Activated T-helper 1 cell treated with anti-CD3 and anti-CD28 coated beads, Interleukin-12 subunit alpha, Interleukin-12 subunit beta, Interleukin-2, Interleukin-4 antibody, amounts not matched to agents 30 ng/mL and 10 ng/mL and 1 ng/mL, durations not matched to agents 14 hours and 24 hours and 36 hours (primary cell): ENCODE measurements around the gene MAPK8IP1. TPM values are rescaled to one million over a fixed set of nuclear protein-coding genes. Genes with fewer than 3 reads are reported as not detected.

Source experiments
- DNase-seq: peaks from one replicate; pipeline ENCODE4 v3.0.0; 2021; ENCODE audit warnings: low spot score
- H3K27ac Mint-ChIP-seq: one replicate; pipeline ENCODE4 v1.8.0; 2021; ENCODE audit warnings: mild to moderate bottlenecking, mixed read lengths
- H3K27me3 Mint-ChIP-seq: one replicate; pipeline ENCODE4 v1.8.0; 2022; ENCODE audit warnings: mild to moderate bottlenecking, moderate library complexity, mixed read lengths; ENCODE audit not compliant: insufficient read depth
- H3K36me3 Mint-ChIP-seq: one replicate; pipeline ENCODE4 v1.8.0; 2021; ENCODE audit warnings: low read depth, mixed read lengths
- H3K4me1 Mint-ChIP-seq: one replicate; pipeline ENCODE4 v1.8.0; 2021; ENCODE audit warnings: low read depth, mixed read lengths
- H3K4me3 Mint-ChIP-seq: one replicate; pipeline ENCODE4 v1.8.0; 2021; ENCODE audit warnings: mild to moderate bottlenecking, moderate library complexity, mixed read lengths
- H3K9me3 Mint-ChIP-seq: one replicate; pipeline ENCODE4 v1.8.0; 2021; ENCODE audit warnings: mixed read lengths
- intact Hi-C: fragments of 100-400 bp; cut with micrococcal nuclease; formaldehyde crosslinking; loops from one replicate; pipeline ENCODE4 v1.15.1; 2024
- total RNA-seq: library from RNA; stranded (reverse); gene quantifications from 2 replicates; pipeline ENCODE4 v1.2.3, GENCODE V29; 2022

The MAPK8IP1 gene
- total RNA-seq, 1 donor from 2014 or later, result 0.91 TPM

DNA sequence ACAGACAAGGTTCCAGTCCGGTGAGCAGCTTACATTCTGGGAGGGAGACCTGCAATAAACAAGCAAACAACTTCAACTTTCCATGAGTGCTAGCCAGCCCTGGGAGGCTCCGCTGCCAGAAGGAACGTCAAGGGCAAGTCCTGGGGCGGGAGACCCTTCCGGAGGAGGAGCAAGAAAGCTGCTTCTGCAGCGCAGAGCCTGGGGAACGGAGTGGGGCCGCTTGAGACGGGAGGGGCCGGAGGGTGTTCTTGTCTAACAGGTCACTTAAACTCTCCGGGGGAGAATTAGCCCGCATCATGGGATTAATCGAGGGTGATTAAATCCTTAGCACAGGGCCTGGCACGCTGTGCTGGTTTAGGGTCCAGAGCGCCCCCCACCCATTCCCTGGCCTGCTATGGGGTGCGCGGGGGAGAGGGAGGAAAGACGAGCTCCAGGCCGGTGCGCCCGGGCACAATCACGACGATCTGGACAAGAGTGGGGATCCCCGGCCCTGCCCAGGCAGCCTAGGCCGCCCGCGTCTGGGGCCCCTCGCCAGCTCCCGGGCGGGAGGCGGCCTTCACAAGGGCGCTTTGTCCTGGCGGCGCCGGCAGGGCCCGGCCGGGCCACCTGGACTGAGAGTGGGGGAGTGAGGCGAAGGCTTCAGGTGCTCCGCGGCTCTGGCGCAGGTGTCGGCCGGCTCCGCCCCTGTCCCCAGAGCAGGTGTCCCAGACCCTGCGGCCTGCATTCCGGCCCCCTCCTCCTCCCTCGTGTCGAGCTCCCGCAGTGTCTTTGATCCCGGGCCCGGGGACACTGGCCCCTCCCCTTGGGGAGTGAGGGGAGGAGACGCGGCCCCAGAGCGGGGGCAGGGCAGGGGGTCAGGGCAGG lies 36.3 kb downstream of the MAPK8IP1 start:
- Mint-ChIP-seq H3K27ac (no peak overlapping the region), H3K36me3 (peaks cover 4% of the 10 kb centered on the region), H3K4me1 (peaks cover 13% of the 10 kb centered on the region), H3K27me3 (peaks cover 29% of the 10 kb centered on the region), H3K9me3 (no peaks in the 10 kb centered on the region), H3K4me3 (peak overlapping the region; percentile 35)
- intact Hi-C loops, result no loop called here
- no peak for DNase-seq

DNA sequence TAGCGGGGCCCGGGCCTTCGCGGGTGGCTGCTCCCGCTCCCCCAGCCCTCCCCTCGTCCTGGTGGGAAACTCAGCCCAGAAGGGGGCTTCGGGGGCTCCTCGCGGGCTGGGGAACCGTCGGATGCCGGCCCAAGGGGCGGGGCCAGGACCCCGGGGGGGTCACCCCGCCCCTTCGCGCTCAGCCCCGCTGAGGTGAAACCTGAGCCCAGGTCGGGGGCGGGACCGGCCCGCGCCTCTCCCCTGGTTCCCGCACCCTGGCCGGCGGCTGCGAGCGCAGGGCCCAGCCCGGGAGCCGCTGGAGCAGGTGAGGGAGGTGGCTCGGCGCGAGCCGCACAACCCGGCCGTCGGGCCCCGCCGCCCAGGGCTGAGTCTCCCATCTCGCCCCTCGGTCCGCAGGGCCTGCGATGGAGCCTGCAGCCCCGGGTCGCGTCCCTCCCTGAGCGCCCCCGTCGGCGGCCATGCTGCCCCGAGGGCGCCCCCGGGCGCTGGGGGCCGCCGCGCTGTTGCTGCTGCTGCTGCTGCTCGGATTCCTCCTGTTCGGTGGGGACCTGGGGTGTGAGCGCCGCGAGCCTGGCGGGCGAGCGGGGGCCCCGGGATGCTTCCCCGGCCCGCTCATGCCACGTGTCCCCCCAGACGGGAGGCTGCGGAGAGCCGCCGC lies 37.1 kb downstream of the MAPK8IP1 start, which contains the start of gene LARGE2:
LARGE2 (plus strand) TSS at position 232 of the 658 bp plus-strand sequence; CDS start at position 459, 227 bp downstream.
- DNase-seq, result no peak

DNA sequence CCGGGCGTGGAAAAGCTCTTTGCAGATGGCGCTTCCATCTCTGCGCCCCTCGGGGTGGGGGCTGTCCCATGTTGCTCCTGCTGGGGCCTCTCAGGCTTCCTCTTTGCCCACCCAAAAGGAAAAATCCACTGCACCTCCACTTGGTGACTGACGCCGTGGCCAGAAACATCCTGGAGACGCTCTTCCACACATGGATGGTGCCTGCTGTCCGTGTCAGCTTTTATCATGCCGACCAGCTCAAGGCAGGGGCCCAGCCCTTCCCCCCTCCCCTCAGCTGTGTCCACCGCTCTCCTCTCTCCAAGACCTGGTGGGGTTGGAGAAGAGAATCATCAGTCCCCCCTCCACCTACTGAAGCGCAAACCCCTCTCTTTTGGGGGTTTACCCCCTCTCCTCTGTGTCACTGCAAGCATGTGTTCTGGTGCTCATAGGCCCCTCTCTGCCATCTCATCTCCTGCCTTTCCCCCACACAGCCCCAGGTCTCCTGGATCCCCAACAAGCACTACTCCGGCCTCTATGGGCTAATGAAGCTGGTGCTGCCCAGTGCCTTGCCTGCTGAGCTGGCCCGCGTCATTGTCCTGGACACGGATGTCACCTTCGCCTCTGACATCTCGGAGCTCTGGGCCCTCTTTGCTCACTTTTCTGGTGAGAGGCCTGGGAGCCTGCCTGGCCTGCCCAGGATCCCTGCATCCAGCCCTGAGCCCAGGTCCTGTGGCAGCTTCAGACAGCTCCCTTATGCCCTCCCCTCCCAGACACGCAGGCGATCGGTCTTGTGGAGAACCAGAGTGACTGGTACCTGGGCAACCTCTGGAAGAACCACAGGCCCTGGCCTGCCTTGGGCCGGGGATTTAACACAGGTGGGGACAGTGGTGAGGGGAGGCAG lies 38.8 kb downstream of the MAPK8IP1 start:
- Mint-ChIP-seq H3K4me3 (peak overlapping the region; percentile 16), H3K27ac (no peak overlapping the region), H3K9me3 (no peaks in the 10 kb centered on the region), H3K27me3 (peaks cover 29% of the 10 kb centered on the region), H3K4me1 (peaks cover under 1% of the 10 kb centered on the region), H3K36me3 (peaks cover 4% of the 10 kb centered on the region)
- no peak for DNase-seq
- intact Hi-C loops, result no loop called here

More for the DNA sequence above, 37.1 kb downstream of the MAPK8IP1 start, which contains the start of gene LARGE2:
- Mint-ChIP-seq H3K27me3 (peaks cover 29% of the 10 kb centered on the region), H3K27ac (no peak within 1 kb of the TSS), H3K4me3 (peak within 1 kb of the TSS; percentile 59), H3K36me3 (peaks cover 4% of the 10 kb centered on the region), H3K9me3 (no peaks in the 10 kb centered on the region), H3K4me1 (peaks cover 8% of the 10 kb centered on the region)
- intact Hi-C loops, result no loop called here

DNA sequence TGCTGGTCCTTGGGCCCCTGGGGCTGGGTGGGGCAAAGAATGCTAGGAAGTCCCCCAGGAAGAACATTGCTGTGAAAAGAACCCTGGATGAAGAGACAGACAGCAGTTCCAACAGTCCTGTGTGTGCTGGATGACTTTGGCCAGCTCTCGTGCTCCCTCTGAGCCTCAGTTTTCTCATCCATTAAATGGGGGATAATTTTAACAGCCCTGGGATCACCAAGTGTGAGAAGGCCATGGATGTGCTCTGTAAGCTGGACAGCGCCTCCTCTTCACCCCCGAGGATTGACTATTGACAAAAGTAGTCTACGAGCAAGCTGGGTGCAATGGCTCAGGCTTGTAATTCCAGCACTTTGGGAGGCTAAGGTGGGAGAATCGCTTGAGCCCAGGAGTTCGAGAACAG lies 39.5 kb downstream of the MAPK8IP1 start:
- H3K4me3 Mint-ChIP-seq, result no peak overlapping the region
- H3K36me3 Mint-ChIP-seq, result peaks cover 4% of the 10 kb centered on the region
- no peaks in the 10 kb centered on the region for H3K9me3 Mint-ChIP-seq
- DNase-seq, result no peak
- H3K4me1 Mint-ChIP-seq, result peaks cover 3% of the 10 kb centered on the region
- intact Hi-C loops, result no loop called here
- no peak overlapping the region for H3K27ac Mint-ChIP-seq
- peaks cover 29% of the 10 kb centered on the region for H3K27me3 Mint-ChIP-seq

DNA sequence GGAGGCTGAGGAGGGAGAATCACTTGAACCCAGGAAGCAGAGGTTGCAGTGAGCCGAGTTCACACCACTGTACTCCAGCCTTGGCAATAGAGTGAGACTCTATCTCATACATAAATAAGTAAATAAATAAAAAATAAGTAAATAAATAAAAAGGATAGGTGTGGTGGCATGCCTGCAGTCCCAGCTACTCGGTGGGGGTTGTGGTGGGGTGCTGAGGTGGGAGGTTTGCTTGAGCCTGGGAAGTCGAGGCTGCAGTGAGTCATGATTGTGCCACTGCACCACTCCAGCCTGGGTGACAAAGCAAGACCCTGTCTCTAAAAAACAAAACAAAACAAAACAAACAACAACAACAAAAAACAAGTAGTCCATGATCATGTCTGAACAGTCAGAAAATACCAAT lies 40.1 kb downstream of the MAPK8IP1 start:
- H3K9me3 Mint-ChIP-seq, result no peaks in the 10 kb centered on the region
- intact Hi-C loops, result no loop called here
- no peak overlapping the region for H3K4me3 Mint-ChIP-seq
- H3K36me3 Mint-ChIP-seq, result peaks cover 4% of the 10 kb centered on the region
- H3K27me3 Mint-ChIP-seq, result peaks cover 29% of the 10 kb centered on the region
- no peak for DNase-seq
- H3K27ac Mint-ChIP-seq, result no peak overlapping the region
- H3K4me1 Mint-ChIP-seq, result peaks cover 9% of the 10 kb centered on the region

DNA sequence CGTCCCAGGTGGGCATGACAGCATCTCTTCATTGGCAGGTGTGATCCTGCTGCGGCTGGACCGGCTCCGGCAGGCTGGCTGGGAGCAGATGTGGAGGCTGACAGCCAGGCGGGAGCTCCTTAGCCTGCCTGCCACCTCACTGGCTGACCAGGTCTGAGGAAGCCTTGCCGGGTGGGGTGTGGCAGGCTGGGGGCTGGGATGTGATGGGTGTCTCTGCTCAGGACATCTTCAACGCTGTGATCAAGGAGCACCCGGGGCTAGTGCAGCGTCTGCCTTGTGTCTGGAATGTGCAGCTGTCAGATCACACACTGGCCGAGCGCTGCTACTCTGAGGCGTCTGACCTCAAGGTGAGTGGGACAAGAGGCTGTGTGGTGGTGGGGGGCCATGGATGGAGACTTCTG lies 40.5 kb downstream of the MAPK8IP1 start:
- Mint-ChIP-seq H3K36me3 (peaks cover 4% of the 10 kb centered on the region), H3K4me1 (peaks cover 14% of the 10 kb centered on the region), H3K9me3 (no peaks in the 10 kb centered on the region), H3K27ac (no peak overlapping the region), H3K4me3 (no peak overlapping the region), H3K27me3 (peaks cover 27% of the 10 kb centered on the region)
- no peak for DNase-seq
- intact Hi-C loops, result no loop called here

DNA sequence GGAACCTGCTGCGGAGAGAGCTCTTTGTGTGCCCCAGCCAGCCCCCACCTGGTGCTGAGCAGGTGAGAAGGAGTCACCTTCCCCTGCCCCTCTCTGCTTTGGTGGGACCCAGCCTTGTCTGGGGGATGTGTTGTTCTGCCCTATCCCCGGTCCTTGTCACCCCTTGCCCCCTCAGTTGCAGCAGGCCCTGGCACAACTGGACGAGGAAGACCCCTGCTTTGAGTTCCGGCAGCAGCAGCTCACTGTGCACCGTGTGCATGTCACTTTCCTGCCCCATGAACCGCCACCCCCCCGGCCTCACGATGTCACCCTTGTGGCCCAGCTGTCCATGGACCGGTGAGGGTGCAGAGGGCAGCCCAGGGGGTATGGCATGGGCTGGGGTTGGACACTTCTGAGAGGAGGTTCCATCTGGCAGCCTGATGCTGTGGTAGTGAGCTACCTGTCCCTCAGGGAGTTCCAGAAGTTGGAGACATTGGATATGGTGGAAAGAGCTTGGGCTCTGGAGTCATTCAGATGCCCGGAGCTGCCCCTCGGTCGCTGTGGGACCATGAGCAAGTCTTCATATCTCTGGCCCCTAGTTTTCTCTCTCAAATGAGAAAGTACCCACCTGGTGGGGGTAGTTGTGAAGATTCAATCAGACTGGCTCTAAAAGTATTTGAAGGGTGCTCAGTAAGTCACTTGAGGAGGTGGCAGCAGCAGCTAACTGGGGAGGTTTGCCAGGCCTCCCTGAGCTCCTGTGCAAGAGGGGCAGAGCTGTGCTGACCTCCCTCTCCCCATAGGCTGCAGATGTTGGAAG lies 41.3 kb downstream of the MAPK8IP1 start:
- H3K27ac Mint-ChIP-seq, result no peak overlapping the region
- DNase-seq, result no peak
- H3K36me3 Mint-ChIP-seq, result peaks cover 4% of the 10 kb centered on the region
- intact Hi-C loops, result no loop called here
- H3K4me1 Mint-ChIP-seq, result peaks cover 21% of the 10 kb centered on the region
- H3K27me3 Mint-ChIP-seq, result peaks cover 20% of the 10 kb centered on the region
- no peaks in the 10 kb centered on the region for H3K9me3 Mint-ChIP-seq
- H3K4me3 Mint-ChIP-seq, result no peak overlapping the region

DNA sequence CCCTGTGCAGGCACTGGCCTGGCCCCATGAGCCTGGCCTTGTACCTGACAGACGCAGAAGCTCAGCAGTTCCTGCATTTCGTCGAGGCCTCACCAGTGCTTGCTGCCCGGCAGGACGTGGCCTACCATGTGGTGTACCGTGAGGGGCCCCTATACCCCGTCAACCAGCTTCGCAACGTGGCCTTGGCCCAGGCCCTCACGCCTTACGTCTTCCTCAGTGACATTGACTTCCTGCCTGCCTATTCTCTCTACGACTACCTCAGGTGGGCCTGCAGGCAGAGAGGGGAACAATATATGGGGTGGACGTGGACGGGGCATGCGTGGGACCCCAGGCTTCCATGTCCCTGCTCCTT lies 41.9 kb downstream of the MAPK8IP1 start:
- H3K4me3 Mint-ChIP-seq, result no peak overlapping the region
- peaks cover 21% of the 10 kb centered on the region for H3K4me1 Mint-ChIP-seq
- H3K36me3 Mint-ChIP-seq, result peaks cover 5% of the 10 kb centered on the region
- H3K27ac Mint-ChIP-seq, result no peak overlapping the region
- intact Hi-C loops, result no loop called here
- H3K9me3 Mint-ChIP-seq, result no peaks in the 10 kb centered on the region
- no peak for DNase-seq
- peaks cover 19% of the 10 kb centered on the region for H3K27me3 Mint-ChIP-seq

DNA sequence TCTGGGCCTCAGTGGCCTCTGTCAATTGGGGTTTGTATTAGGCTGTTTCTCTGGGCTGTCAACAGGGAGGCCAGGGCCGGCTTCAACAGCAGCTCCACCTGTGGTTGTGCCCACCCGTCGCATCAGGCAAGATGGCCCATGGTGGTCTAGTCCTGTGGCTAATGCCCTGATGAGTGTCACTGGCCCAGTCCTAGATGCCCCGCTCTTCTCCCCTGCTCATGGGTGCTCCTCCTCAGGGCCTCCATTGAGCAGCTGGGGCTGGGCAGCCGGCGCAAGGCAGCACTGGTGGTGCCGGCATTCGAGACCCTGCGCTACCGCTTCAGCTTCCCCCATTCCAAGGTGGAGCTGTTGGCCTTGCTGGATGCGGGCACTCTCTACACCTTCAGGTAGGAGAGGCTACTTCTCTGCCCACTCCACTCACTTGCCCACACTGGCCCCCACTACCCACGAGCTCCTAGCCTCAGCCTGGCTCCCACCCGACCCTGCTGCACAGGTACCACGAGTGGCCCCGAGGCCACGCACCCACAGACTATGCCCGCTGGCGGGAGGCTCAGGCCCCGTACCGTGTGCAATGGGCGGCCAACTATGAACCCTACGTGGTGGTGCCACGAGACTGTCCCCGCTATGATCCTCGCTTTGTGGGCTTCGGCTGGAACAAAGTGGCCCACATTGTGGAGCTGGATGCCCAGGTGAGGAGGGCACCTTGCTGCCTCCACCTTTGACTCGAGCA lies 42.4 kb downstream of the MAPK8IP1 start:
- Mint-ChIP-seq H3K4me1 (peaks cover 21% of the 10 kb centered on the region), H3K9me3 (no peaks in the 10 kb centered on the region), H3K36me3 (peaks cover 7% of the 10 kb centered on the region), H3K27me3 (peaks cover 19% of the 10 kb centered on the region), H3K27ac (no peak overlapping the region), H3K4me3 (no peak overlapping the region)
- intact Hi-C loops, result no loop called here
- DNase-seq, result no peak

DNA sequence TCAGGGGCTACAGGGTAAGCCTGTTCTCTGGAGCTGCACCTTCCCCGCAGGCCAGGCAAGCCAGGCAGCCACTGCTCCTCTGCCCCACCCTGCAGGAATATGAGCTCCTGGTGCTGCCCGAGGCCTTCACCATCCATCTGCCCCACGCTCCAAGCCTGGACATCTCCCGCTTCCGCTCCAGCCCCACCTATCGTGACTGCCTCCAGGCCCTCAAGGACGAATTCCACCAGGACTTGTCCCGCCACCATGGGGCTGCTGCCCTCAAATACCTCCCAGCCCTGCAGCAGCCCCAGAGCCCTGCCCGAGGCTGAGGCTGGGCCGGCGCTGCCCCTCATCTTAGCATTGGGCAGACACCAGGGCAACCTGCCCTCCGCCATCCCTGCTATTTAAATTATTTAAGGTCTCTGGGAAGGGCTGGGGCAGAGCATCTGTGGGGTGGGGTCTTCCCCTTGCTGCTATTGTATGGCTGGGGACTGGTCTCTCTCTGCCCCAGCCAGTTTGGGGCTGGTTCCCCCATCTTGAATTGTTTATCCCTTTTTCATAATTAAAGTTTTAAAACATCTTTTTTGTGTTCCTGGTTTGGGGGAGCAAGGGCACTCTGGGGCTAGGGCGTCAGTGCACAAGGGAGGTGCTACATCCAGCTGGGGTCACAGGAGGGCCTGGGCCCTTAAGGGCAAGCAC lies 43.2 kb downstream of the MAPK8IP1 start:
- Mint-ChIP-seq H3K4me1 (peaks cover 21% of the 10 kb centered on the region), H3K27me3 (peaks cover 14% of the 10 kb centered on the region), H3K36me3 (peaks cover 7% of the 10 kb centered on the region), H3K4me3 (no peak overlapping the region), H3K27ac (no peak overlapping the region), H3K9me3 (no peaks in the 10 kb centered on the region)
- no peak for DNase-seq
- intact Hi-C loops, result no loop called here

DNA sequence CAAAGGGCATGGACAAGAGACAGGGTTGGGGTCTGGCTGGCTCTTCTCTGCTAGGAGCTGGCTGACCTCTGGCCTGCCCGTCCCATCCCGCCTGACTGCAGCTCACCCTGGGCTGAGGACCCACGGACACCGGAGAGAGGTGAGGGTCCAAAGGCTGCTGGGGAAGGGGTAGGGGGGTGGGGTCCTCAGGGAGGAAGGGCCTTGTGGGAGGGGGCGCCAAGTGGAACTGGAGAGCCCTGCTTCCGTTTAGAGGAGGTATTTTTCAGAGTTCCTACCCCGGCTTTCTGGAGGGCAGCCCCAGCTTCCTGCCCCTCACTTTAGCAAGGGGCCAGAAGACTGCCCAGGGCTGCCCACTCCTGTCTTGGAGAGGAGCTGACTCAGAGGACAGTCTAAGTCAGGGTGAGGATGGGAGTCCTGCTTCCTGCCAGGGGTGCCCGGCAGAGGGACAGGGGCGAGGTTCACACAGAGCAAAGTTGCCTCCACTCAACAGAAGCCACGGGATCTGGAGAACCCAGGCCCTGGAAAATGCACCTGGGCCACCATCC lies 44.1 kb downstream of the MAPK8IP1 start:
- peaks cover 21% of the 10 kb centered on the region for H3K4me1 Mint-ChIP-seq
- no peaks in the 10 kb centered on the region for H3K9me3 Mint-ChIP-seq
- intact Hi-C loops, result no loop called here
- H3K27ac Mint-ChIP-seq, result peak overlapping the region; percentile 51
- H3K27me3 Mint-ChIP-seq, result peaks cover 6% of the 10 kb centered on the region
- H3K36me3 Mint-ChIP-seq, result peaks cover 9% of the 10 kb centered on the region
- DNase-seq, result no peak
- H3K4me3 Mint-ChIP-seq, result peak overlapping the region; percentile 5
